HCT116 (cell line): ENCODE data around the gene PRR23E. TPM values are rescaled to one million over a fixed set of nuclear protein-coding genes. Genes with fewer than 3 reads are reported as not detected.

Experiments used
- ATAC-seq: fragments of 200-7000 bp; cut with Tn5 transposase; 2 replicates; pipeline ENCODE4 v1.9.1; 2020; ENCODE audit warnings: mild to moderate bottlenecking, moderate library complexity
- BruUV-seq: library from RNA; stranded (reverse); fragments of 400-500 nt; replicated peaks from 2 replicates; lab custom pipeline; 2021; lab: Mats Ljungman, UMichigan
- CTCF ChIA-PET: fragments of 300-600 bp; sonication (Branson Sonifier 250); formaldehyde crosslinking; loops from one replicate; lab custom pipeline; 2021; ENCODE audit warnings: antibody characterized with exemption; lab: Charles Lee
- POLR2A ChIA-PET: fragments of 300-600, 350-600 bp; sonication (Branson Sonifier 250); formaldehyde crosslinking; loops from one replicate; lab custom pipeline; 2021; ENCODE audit warnings: antibody characterized with exemption; lab: Charles Lee
- RAD21 ChIA-PET, 2 experiments: fragments of 300-600 bp; sonication (Branson Sonifier 250); formaldehyde crosslinking; loops; one replicate each; lab custom pipeline; 2023; ENCODE audit warnings: low total read pairs in 2 of 2; ENCODE audit not compliant: uncharacterized antibody in 2 of 2, unreplicated experiment in 2 of 2, low non-redundant PET in 1 of 2; lab: Charles Lee
- DNase-seq: peaks from one replicate; pipeline ENCODE4 v3.0.0-alpha.2; 2010; ENCODE audit warnings: low read depth, low spot score
- H2AFZ ChIP-seq: fragments of 200-600 bp; shearing (Covaris generic), sonication (generic); 2 replicates; pipeline ENCODE4 v1.6.1; 2017; ENCODE audit warnings: low read depth, mixed run types, mixed read lengths, antibody characterized with exemption, low read length; ENCODE audit not compliant: poor library complexity, severe bottlenecking
- H3K27ac ChIP-seq: 2 replicates; pipeline ENCODE4 v1.5.1; 2012; ENCODE audit warnings: low read depth, low read length
- H3K27me3 ChIP-seq: fragments of 200-600 bp; sonication (generic); 2 replicates; pipeline ENCODE4 v1.6.1; 2016; ENCODE audit warnings: mixed run types, low read length, mixed read lengths; ENCODE audit not compliant: insufficient read depth
- H3K36me3 ChIP-seq, 2 experiments: fragments of 200-500 bp in 1 of 2; fragments of 200-600 bp in 1 of 2; sonication (Bioruptor generic) in 1 of 2; sonication (generic) in 1 of 2; 2 replicates each; pipeline versions ENCODE4 v1.5.1 to v1.6.1; 2014 to 2016; ENCODE audit warnings: low read length in 2 of 2, inconsistent platforms in 1 of 2, mixed read lengths in 1 of 2, mixed run types in 1 of 2; ENCODE audit not compliant: insufficient read depth in 2 of 2, control insufficient read depth in 1 of 2
- H3K4me1 ChIP-seq, 2 experiments: fragments of 200-600 bp in 1 of 2; sonication (generic) in 1 of 2; 2 replicates each; pipeline versions ENCODE4 v1.5.1 to v1.6.1; 2012 to 2017; ENCODE audit warnings: low read length in 2 of 2, inconsistent platforms in 1 of 2, mild to moderate bottlenecking in 1 of 2, mixed read lengths in 1 of 2, mixed run types in 1 of 2, moderate library complexity in 1 of 2; ENCODE audit not compliant: insufficient read depth in 2 of 2, control insufficient read depth in 1 of 2
- H3K4me2 ChIP-seq: fragments of 200-600 bp; sonication (generic); 2 replicates; pipeline ENCODE4 v1.6.1; 2017; ENCODE audit warnings: mixed run types, low read length, mixed read lengths
- H3K4me3 ChIP-seq, 2 experiments: fragments of 200-600 bp in 1 of 2; sonication (generic) in 1 of 2; replicated peaks in 1 of 2; 2 replicates each; pipeline ENCODE4 v1.5.1; 2011 to 2016; ENCODE audit warnings: low read length in 2 of 2, control low read depth in 1 of 2, low read depth in 1 of 2, mild to moderate bottlenecking in 1 of 2, mixed read lengths in 1 of 2, mixed run types in 1 of 2
- H3K79me2 ChIP-seq: fragments of 200-600 bp; sonication (generic); 2 replicates; pipeline ENCODE4 v1.6.1; 2017; ENCODE audit warnings: mild to moderate bottlenecking, mixed run types, low read length, moderate library complexity, mixed read lengths; ENCODE audit not compliant: insufficient read depth
- H3K9ac ChIP-seq: fragments of 200-600 bp; sonication (generic); 2 replicates; pipeline ENCODE4 v1.6.1; 2016; ENCODE audit warnings: low read length, mixed read lengths
- H3K9me2 ChIP-seq: fragments of 200-600 bp; sonication (generic), shearing (Covaris generic); 2 replicates; pipeline ENCODE4 v1.6.1; 2017; ENCODE audit warnings: mixed run types, mild to moderate bottlenecking, moderate library complexity; ENCODE audit not compliant: insufficient read depth
- H3K9me3 ChIP-seq, 2 experiments: fragments of 200-500 bp in 1 of 2; fragments of 200-600 bp in 1 of 2; sonication (Bioruptor generic) in 1 of 2; sonication (generic) in 1 of 2; 2 replicates each; pipeline ENCODE4 v1.6.1; 2014 to 2017; ENCODE audit warnings: low read length in 2 of 2, mixed read lengths in 2 of 2, inconsistent platforms in 1 of 2, low read depth in 1 of 2, mild to moderate bottlenecking in 1 of 2, mixed run types in 1 of 2, moderate library complexity in 1 of 2; ENCODE audit not compliant: control insufficient read depth in 1 of 2, insufficient read depth in 1 of 2
- H4K20me1 ChIP-seq: fragments of 200-600 bp; sonication (generic), shearing (Covaris generic); 2 replicates; pipeline ENCODE4 v1.6.1; 2017; ENCODE audit warnings: mixed run types, mild to moderate bottlenecking, moderate library complexity; ENCODE audit not compliant: insufficient read depth
- ATF3 ChIP-seq: IDR thresholded peaks from 2 replicates; pipeline ENCODE4 v1.6.1; 2012
- CEBPB ChIP-seq: IDR thresholded peaks from 2 replicates; pipeline ENCODE4 v1.6.1; 2012; ENCODE audit warnings: low read depth
- ELF1 ChIP-seq: IDR thresholded peaks from 2 replicates; pipeline ENCODE4 v1.6.1; 2012; ENCODE audit warnings: low read depth, borderline replicate concordance
- EZH2 ChIP-seq: fragments of 200-600 bp; sonication (generic); IDR thresholded peaks from 2 replicates; pipeline ENCODE4 v1.6.1; 2017; ENCODE audit warnings: antibody characterized with exemption, mixed run types
- EZH2phosphoT487 ChIP-seq: fragments of 200-600 bp; IDR thresholded peaks from 2 replicates; pipeline ENCODE4 v1.6.1; 2018; ENCODE audit warnings: antibody characterized with exemption, borderline replicate concordance
- FOSL1 ChIP-seq: IDR thresholded peaks from 2 replicates; pipeline ENCODE4 v1.6.1; 2012; ENCODE audit warnings: low read depth
- RAD21 ChIP-seq: IDR thresholded peaks from 2 replicates; pipeline ENCODE4 v1.6.1; 2012; ENCODE audit warnings: low read depth, mild to moderate bottlenecking
- SRF ChIP-seq: IDR thresholded peaks from 2 replicates; pipeline ENCODE4 v1.6.1; 2012; ENCODE audit warnings: low read depth
- YY1 ChIP-seq: IDR thresholded peaks from 2 replicates; pipeline ENCODE4 v1.6.1; 2011; ENCODE audit warnings: low read length, low read depth, moderate library complexity, mild to moderate bottlenecking; ENCODE audit not compliant: insufficient replicate concordance; ENCODE audit errors: extremely low read depth
- intact Hi-C: fragments of 100-400 bp; cut with micrococcal nuclease; formaldehyde crosslinking; loops from 2 replicates; pipeline ENCODE4 v1.10.0; 2022
- total RNA-seq: library from RNA; stranded (reverse); gene quantifications from one replicate; pipeline ENCODE4 v1.2.1, GENCODE V29; 2021; ENCODE audit not compliant: unreplicated experiment

Gene PRR23E
- total RNA-seq, 1 experiment from 2014 or later = not detected

- TF ChIP-seq EZH2phosphoT487 (no peak), RAD21 (no peak)
- TF ChIP-seq, all 23 proteins: peak for 0
Observed at GRCh38 chr3:127203024-127203423, 10.1 kb downstream of the PRR23E start (continued).

GRCh38 chr3:127204841-127205582 is 12.1 kb downstream of the PRR23E start:
- Histone ChIP-seq H3K9me3 (no peaks in the 10 kb centered on the region), H3K4me3 (no peak overlapping the region), H3K9me2 (no peaks in the 10 kb centered on the region), H3K4me1 (no peaks in the 10 kb centered on the region), H3K27me3 (no peaks in the 10 kb centered on the region), H3K9ac (no peak overlapping the region)
- ATAC-seq = no peak
- BruUV-seq = no TSS peak
- ChIA-PET CTCF (no interaction called here), POLR2A (no interaction called here), RAD21 (interaction anchor here in 1 of 2 experiments (0.7 kb wide), 1 partner anchor 60 kb away, joined by 3 read pairs; no protein-coding TSS in a partner anchor)
- TF ChIP-seq YY1 (no peak), EZH2 (no peak), CEBPB (no peak), SRF (no peak), ATF3 (no peak), RAD21 (no peak), FOSL1 (no peak), ELF1 (no peak)
- TF ChIP-seq, all 23 proteins: peak for 0
- Histone ChIP-seq H3K36me3 (no peaks in the 10 kb centered on the region), H3K79me2 (no peaks in the 10 kb centered on the region), H3K27ac (no peak overlapping the region), H2AFZ (no peak overlapping the region), H4K20me1 (no peaks in the 10 kb centered on the region), H3K4me2 (no peak overlapping the region)
- DNase-seq = no peak
- intact Hi-C loops = no loop called here
